Measurements from ENCODE around the gene TGFBR1.
A peak's percentile ranks its signal among the peaks of the same experiment; 100 is the strongest.

The TGFBR1 gene

DNA sequence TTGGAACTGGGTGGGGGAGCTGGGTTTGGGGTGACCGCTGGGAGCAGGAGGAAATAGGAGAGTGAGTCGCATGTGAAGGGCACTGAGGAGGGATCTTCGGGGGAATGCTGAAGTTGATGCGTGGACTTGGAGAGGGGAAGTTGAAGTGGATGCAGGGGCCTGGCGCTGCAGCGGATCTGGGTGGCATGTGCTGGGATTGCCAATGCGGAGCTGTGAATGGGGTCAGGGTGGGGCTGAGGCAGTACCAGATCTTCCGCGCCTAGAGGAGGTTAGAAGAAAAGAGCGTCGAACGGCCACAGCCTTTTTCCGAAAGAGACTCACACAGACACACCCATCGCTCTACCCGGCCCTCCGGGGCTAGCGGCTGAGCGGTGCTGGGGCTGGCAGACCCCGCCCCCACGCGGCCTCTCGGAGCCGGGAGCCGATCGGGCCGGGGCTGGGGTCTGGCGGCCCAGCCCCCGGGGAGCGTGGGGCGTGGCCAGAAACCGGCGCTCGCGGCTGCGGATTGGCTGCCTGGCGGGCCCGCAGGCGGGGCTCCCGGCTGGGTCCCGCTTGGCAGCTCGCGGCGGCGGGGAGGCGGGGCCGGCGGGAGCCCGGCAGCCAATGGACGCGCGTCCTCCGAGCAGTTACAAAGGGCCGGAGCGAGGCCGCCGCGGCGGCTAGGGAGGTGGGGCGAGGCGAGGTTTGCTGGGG lies at the start of gene TGFBR1:
TSS of gene TGFBR1 (plus strand) at position 655 of the 693 bp plus-strand sequence. CDS start 93 bp downstream, outside the sequence.
- peak; percentile 94 for DNase-seq (ENCODE audit: low read depth)

DNA sequence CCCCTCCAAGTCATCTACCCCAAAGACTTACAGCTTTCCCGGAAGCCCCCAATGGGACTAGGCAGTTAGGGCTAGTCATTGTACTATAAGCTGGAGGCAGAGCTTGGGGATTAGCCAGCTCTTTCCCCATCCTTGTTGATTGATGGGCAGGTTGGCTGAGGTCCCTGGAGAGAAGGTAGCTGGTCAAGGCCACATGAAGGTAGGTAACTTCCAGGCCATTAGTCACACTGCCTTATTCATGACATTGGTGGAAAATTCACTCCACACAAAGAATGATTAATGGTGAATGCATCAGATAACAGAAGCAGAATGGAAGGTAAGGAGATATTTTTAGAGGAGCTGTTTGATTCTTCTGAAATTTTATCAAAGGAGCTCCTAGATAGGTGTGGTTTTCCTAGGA lies 49.5 kb upstream of the TGFBR1 start:
- DNase-seq (ENCODE audit: low read depth) = no peak

DNA sequence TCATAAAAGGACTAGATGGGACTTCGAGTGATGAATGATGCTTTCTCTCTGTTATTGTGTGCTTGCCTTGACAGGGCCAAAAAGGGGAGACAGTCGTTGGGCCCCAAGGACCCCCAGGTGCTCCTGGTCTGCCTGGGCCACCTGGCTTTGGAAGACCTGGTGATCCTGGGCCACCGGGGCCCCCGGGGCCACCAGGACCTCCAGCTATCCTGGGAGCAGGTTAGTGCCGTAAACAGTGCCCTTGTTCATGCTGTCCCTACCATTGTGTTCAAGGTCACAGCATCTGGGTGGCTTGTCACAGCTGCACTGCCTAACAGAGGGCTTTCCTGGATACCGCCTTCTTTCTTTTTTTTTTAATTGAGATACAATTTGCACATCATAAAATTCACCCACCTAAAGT lies 48.7 kb upstream of the TGFBR1 start:
- no peak for DNase-seq (ENCODE audit: low read depth)

DNA sequence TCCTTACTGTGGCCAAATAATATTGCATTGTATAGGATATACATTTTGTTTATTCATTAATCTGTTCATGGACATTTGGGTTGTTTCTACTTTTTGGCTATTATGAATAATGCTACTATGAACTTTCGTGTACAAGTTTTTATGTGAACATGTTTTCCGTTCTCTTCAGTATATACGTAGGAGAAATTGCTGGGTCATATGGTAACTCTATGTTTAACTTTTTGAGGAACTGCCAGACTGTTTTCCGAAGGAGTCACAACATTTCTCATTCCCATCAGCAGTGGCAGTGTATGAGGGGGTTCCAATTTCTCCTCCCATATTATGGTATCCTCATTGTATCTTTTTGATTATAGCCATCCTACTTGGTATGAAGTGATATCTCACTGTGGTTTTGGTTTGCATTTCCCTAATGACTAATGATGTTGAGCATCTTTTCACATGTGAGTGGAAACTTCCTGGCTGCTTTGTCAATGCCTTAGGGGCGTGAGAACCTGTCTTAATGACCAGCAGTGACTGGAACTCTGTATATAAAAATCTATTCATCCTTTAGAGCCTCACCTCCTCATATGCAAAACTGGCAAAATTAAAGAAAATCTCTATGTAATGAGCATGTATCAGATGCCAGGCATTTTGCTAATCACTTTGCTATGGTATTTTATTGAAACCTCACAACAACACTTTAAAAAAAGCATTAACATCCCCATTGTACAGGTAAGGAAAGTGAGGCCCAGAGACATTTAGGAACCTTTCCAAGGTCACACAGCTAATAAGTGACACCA lies 47.8 kb upstream of the TGFBR1 start:
- no peak for DNase-seq (ENCODE audit: low read depth)

DNA sequence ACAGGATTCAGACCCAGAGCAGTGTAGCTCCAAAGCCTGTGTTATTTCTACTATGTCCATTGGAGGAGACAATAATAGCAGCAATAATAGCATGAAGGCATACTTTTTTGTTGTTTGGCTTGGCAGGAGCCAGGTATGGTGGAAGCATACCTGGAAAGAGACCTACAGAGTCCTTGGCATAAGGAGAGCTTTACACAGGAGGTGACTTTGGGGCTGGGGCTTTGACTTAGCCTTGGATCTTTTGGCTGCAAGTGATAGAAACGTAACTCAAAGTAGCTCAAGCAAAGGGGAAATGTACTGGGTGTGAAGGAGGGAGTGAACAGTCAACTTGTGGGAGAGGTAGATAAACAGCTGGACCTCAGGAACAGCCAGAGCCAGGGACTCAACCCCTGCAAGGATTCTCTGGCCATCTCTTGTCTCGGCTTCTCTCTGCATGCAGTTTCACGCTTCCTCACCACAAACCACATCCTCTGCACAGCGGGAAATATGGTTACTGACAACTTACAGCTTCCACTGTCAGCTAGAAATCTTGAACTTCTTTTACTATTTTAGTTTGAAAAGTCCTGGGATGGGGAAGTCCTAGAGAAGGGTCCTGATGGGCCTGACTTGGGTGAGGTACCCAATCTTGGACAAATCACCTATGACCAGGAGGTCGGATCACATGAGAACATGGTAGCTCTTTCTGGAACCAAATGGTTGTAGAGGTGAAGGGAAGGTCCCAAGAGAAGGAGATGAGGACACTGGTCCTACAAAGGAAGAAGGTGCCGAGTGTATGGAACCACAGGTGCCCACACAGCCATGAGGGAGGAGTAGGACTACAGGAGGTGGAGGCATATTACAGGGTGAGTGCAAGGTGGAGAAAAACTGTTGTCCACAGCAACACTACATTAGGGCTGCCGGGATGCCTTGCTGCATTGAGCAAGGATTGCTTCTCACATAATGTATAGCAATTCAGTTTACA lies 47.0 kb upstream of the TGFBR1 start:
- DNase-seq (ENCODE audit: low read depth) = peak; percentile 49

DNA sequence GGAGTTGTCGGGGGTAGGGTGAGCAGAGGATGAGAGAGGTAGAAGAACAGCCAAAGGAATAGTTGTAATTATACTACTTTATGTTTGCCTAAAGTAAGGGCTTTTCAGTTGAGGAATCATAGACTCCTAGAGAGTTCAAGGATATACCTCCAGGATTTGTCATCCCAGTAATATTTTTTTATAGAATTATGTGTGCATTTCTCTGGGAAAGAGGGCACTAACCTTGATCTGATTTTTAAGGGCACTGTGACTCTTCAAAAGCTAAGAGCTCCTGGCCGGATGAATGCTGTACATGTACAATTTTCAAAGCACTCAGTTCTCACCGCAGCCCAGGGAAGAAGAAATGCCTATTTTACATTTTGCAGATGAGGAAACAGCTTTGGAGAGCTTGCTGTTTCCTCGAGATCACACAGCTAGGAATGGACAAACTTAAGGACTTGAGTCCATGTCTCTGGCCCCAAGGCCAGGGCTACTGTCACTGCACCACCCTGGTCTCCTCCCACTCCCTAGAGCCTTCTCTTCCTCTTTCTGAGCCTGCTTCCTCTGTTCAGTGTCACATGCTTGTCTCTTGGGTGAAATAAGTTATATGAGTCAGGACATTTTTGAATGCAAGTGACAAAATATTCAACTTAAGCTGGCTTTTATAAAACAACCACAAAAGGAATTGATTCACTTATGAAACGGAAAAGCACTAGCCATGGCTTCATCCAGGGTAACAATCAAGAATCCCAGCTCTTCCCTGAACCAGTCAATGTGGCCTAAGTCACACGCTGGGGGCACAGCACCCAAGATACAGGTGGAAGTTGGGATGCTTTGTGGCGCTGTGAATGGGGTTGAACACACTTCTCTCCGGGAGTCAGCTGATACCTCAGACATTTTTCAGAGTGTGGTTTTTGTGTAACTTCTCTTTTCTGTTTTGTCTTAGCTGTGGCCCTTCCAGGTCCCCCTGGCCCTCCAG lies 45.7 kb upstream of the TGFBR1 start:
- no peak for DNase-seq (ENCODE audit: low read depth)

DNA sequence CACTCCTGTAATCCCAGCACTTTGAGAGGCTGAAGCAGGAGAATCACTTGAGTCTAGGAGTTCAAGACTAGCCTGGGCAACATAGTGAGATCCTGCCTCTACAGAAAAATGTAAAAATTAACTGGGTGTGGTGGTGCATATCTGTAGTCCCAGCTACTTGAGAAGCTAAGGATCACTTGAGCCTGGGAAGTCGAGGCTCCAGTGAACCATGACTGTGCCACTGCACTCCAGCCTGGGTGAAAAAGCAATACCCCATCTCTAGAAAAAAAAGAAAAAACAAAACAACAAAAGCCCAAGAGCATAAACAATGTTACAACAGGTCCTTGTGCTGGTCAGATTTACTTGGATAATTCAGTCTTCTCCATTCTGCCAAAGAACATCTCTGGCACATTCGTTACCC lies 44.3 kb upstream of the TGFBR1 start:
- no peak for DNase-seq (ENCODE audit: low read depth)

DNA sequence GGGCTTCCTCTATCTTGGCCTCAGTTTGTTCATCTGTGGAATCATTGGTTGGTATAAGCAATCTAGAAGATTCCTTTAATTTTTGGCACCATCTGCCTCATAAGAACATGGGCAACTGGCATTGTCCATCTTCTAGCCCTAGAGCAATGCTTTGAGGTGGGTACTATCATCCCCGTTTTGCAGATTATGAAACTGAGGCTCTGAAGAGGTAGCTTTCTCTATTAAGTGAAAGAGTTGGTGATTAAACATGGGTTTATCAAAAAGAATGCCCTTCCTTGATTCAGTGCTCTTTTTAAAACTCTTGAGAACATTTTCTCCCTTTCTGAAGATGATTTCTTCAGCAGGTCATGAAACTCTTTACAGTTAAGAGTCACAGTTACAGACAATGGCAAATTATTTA lies 42.4 kb upstream of the TGFBR1 start:
- no peak for DNase-seq (ENCODE audit: low read depth)

DNA sequence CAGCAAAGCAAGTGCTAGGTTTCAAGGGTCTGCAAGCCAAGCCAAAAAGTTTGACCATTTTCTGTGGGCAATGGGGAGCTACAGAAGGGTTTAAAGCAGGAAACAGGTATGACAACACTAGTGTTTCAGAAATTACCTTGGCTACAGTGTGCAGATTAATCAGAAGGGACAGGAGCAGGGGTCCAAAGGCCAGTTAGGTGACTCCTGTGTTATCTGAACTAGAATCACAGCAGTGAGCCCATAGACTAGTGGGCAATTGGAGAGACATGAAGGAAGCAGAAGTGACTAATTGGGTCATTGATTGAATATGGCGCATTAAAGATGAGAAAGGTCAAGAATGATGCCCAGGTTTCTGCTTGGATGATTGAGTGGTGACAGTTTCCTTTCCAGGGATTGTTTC lies 41.4 kb upstream of the TGFBR1 start:
- DNase-seq (ENCODE audit: low read depth) = no peak

DNA sequence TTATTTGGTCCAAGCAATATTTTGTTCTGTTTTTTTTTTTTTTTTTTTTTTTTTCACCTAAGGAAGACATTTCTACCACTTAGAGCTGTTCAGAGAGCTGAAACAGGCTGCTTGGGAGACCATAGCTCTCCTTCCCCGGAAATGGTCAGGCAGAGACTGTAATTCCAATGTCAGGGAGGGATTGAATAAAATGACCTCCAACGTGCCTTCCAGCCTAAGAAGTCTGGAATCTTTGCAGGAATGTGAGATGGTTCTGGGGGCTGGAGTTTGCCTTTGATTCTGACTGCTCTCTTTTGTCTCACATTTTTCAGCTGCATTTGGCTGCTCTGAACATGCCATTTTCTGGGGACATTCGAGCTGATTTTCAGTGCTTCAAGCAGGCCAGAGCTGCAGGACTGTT lies 38.3 kb upstream of the TGFBR1 start:
- DNase-seq (ENCODE audit: low read depth) = no peak

DNA sequence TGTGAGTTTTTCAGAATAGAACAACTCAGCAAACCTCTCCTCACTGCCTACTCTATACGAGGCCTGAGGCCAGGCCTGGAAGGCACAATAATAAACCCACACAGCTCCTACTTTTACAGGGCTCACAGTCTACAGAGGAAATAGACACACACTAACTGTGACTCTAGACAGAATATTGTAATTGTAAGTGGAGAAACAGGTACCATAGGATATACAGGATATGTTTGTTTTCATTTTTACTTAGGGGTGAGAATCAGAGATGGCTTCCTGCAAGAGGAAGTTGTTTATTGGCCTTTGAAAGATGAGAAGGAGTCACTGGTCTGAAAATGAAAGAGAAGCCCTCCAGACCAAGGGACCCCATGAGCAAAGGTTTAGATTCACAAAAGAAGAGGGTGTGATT lies 35.8 kb upstream of the TGFBR1 start:
- no peak for DNase-seq (ENCODE audit: low read depth)

DNA sequence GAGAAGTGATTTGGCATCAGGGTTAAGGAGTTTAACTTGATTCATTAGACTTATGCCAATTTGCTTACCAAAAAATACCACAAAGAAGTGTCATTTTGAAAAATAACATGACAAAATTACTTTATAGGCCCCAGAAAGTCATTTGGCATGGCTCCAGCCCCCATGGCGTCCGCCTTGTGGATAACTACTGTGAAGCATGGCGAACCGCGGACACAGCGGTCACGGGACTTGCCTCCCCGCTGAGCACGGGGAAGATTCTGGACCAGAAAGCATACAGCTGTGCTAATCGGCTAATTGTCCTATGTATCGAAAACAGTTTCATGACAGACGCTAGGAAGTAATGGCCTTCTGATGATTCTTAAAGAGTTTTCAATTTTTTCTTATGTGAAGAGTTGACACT lies 35.4 kb upstream of the TGFBR1 start:
- DNase-seq (ENCODE audit: low read depth) = no peak

DNA sequence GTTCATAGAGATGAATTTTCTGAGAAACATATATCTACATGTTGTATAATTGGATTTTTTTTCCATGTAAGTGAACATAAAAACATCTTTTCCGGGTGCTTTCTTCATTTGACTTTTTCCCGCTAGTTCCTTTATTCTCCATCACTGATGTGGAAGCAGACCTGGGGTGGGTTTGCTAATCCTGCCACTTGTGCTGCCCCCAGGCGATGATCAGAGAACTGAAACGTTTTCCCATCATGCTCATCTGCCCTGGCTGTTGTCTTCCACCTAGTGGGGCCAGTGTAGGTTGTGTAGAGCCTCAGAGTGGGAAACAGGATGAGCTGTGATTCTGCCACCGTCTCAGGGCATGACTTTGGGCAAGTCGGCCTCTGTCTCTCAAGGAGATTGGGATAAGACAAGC lies 34.2 kb upstream of the TGFBR1 start:
- no peak for DNase-seq (ENCODE audit: low read depth)

DNA sequence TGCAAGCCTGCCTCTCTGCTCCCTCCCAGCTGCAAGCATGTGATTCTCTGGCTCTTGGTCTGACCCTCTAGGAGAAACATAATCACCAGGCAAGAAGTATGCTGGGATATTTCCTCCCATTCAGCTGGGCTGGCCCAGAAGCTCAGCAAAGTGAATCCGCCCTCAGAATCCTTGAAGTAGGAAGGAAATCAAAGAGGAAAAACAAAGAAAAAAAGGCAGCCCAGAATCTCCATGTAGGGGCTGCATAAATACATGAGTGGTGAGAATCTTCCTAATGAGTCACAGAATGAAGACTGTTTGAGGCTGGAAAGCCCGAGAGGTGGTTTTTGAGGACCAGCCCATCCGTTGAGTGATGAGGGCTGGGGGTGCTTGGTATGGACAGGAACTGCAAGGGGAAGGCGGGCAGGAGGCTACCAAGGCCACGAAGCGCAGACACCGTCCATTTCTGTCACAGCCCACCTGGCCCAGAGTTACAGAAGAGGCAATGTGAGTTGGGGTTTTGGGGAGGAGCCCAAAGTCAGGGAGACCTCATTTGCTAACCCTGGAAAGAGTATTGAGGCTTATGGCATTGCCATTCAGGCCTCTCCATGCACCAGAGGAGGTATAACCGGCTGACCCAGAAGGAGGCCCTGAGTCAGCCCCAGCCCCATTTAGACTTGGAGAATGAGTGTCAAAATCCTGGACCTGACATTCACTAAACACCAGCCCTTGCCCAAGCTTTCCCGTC lies 33.4 kb upstream of the TGFBR1 start:
- DNase-seq (ENCODE audit: low read depth) = no peak

DNA sequence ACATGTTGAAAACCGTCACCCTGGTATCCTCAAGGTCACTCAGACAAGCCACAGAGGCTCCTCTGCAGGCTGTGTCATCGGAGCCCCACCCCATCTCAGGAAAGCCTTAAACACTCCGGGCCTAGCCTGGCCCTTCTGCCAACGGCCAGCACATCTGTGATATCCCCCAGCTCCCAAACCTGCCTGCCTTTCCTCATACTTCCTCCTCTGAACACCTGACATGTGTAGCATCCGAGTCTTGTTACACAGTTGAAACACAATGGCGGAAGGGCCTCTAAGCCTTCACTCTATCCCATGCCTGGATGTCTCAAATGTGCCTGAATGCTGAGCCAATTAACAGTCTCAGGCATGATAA lies 32.9 kb upstream of the TGFBR1 start:
- DNase-seq (ENCODE audit: low read depth) = no peak

DNA sequence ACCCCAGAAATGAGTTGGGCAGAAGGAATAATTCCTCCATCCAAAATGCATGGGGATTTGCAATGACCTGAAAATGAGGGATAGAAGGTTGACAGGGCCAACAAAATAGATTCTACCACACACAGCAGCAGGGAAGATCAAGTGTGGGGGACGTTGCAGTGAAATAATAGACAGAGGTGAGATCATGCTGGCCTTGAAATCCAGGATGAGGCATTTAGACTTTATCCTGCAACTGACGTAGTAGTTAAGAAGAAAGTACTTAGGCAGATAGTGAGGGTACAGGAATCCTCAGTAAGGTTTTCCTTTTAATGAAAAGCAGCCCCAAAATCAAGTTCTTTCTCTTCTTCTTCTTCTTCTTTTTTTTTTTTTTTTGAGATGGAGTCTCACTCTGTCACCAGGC lies 31.6 kb upstream of the TGFBR1 start:
- no peak for DNase-seq (ENCODE audit: low read depth)

DNA sequence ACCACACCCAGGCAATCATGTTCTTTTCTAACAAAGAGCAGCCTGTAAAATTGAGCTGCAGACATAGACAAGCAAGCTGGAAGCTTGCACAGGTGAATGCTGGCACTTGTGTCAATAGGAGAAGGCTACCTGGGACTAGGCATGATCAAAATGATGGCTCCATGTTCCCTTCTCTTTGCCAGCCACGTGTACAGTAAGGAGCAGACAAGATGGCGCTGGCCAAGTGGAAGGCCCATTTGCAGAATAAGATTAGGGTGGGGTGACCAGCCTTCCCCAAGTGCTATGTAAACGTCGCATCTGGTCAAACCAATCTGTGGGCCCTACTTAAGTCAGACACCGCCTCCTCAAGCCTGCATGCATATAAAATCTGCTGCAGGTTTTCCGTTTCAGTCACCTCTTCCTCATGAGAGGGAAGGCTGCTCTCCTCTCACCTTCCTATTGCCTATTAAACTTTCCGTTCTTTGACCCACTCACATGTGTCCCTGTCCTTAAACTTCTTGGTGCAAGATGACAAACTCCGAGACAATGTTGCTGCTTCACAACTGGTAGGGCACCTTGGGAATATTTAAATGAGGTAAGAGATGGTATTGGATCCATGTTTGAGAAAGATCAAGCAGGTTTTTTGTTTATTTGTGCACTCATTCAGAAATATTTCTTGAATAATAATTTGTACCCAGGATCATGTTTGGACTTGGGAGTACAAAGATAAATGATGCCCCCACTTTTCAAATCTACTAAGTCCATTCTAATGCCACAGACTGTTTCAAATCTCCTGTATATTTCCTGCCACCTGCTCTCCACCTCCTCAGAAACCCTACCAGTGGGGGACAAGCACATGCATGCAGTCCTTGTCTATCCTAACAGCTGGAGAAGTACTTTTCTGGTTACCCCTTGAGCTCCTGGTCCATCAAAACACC lies 30.7 kb upstream of the TGFBR1 start:
- no peak for DNase-seq (ENCODE audit: low read depth)

DNA sequence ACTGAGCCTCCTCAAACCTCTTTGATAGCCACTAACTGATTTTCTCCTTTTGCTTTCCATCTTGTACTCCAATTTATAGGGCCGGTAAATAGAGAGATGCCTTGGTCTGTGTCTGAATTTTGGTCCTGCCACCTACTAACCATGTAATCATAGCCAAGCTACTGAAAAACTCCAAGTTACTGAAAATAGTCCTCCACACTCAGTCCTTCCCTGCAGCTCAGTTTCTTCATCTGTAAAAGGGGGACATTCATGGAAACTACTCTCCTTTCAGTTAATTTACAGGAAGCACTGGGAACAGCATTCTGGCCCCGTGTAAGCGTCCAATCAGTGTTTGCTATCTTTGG lies 30.0 kb upstream of the TGFBR1 start:
- no peak for DNase-seq (ENCODE audit: low read depth)

DNA sequence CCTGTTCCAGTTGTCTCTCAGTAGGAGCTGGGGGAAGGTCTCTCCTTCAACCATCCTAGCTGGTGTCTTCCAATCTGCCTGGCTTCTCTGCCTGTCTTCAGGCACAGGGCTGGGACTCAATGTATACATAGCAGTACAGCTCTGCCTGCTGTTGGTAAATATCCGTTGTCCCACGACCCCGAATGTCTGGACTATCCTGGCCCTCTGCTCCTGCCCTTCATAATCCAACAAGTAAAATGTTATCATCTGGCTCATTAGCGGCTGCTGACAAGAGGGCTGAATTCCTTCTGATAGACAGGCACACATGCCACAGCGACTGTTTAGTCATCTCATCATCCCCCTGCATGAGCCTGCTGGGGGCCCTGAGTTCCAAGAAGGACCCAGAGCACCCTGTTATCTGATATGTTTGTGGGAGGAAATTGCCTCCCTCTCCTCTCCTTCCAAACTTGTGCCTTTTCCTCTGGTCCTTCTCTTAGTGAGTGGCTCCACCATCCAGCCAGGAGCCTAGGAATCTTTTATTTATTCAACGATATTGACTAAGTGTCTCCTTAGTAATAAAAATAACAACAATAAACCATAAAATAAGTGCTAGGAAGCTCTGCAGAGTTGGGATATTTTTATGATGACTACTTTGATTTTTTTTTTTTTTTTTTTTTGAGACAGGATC lies 29.5 kb upstream of the TGFBR1 start:
- DNase-seq (ENCODE audit: low read depth) = no peak

Data from stimulated activated CD8-positive, alpha-beta memory T cell treated with anti-CD3 and anti-CD28 coated beads, Interleukin-12 subunit alpha, Interleukin-12 subunit beta, amount 100 ng/mL, for 4 hours (primary cell).